Measurements from ENCODE around the gene CACNA1H. TPM values are rescaled to one million over a fixed set of nuclear protein-coding genes. Genes with fewer than 3 reads are reported as not detected.
A peak's percentile ranks its signal among the peaks of the same experiment; 100 is the strongest.

CACNA1H gene
- total RNA-seq, result 14.7 TPM

DNA sequence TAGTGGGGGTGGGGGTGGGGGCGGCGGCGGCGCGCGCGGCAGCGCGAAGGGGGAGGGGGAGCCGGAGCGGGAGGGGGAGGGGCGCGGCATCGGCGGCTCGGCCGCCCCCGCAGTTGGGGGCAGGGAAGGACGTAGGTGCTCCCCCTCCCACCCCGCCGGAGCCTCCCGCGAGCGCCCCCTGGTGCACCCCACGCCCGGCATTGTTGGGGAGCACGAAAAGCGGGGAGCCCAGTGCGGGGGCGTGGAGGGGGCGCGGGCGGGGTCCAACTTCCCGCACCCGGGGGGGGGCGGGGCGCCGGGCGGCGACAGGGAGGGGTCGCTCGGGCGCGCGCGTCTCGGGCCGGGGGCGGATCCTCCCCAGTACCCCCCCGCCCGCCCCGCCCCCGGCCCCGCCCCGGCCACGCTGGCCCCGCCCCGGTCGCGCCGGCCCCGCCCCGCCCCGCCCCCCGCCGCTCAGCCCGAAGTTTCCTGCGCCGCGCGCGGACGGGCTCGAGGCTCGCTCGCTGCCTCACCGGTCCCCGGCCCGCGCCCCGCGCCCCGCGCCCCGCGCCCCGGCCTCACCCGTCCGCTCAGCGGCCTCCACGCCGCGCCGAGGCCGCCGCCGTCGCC lies at the start of gene CACNA1H:
Gene CACNA1H, plus strand, starts transcription at position 456 of the 609 bp plus-strand sequence. CDS start 632 bp downstream, outside the sequence.
- DNase-seq (ENCODE audit: low spot score in 2 of 2) (peak; percentile 82 to 89), FAIRE-seq (no peak)

DNA sequence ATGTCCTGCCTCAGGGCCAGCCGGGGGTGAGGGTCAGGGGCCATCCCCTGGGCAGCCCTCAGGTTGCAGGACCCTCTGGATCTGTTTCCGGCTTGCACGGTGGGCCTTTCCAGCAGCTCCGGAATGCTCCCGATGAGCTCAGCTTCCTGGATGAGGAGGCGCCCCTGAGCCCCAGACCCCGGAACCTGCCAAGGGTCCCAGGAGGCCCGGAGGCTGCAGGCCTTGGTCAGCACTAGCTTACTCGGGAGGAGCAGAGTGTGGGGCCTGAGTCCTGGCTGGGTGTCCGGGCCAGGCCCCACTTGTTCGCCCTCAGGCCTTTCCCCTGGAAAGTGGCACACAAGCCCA lies 49.3 kb upstream of the CACNA1H start:
- no peak for DNase-seq (ENCODE audit: low spot score in 2 of 2)

DNA sequence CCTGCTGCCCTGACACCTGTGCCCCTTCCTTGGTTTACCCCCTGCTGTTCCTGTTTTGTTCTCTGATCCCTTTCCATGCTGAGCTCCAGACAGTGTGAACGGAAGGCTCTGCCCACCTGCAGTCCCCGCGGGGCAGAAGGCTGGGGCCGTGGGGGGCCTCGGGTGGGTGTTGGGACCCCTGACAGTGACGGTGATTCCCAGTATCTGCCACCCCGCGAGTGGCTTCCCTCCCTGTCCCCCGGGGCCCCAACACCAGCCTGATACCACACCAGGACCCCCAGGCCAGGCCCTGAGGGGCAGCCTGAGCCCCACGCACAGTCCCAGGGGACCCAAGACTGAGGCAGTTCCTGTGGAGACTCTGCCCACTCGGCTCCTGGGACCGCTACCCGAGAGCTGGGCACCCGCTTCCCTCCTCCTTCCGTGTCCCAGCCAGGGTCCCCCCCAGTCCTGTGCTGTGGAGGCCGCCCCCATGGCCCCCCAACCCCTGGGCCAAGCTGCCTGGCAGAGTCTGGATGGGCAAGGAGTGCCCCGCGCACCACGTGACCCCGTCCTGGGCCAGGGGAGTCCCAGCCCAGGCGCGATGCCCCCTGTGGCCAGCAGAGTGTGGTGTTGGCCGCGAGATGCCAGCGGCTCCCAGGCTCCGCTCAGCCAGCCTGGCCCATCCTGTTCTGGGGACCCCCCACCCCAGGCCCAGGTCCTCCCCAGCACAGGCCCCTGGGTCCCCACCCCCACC lies 46.9 kb upstream of the CACNA1H start:
- DNase-seq (ENCODE audit: low spot score in 2 of 2), result peak; percentile 92 to 98
- FAIRE-seq, result no peak

More for the DNA sequence above, 49.3 kb upstream of the CACNA1H start:
- FAIRE-seq, result no peak

DNA sequence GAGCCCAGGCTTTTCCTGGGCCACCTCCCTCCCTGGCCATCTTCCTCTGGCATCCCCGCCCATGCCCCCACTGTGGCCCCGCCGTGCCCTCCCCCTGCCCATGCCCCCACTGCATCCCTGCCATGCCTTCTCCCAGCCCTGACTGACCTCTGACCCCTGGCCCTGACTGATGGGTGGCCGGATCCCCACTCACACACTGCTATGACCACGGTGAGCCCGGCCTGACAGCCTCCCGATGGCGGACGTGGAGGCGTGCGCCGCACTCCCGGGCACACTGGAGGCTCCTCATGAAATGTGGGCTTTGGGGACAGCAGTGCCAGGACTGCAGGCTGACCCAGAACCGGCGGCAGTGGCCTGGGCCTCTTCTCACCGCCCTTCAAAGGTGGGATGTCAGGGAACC lies 46.2 kb upstream of the CACNA1H start:
- no peak for FAIRE-seq
- no peak for DNase-seq (ENCODE audit: low spot score in 2 of 2)

DNA sequence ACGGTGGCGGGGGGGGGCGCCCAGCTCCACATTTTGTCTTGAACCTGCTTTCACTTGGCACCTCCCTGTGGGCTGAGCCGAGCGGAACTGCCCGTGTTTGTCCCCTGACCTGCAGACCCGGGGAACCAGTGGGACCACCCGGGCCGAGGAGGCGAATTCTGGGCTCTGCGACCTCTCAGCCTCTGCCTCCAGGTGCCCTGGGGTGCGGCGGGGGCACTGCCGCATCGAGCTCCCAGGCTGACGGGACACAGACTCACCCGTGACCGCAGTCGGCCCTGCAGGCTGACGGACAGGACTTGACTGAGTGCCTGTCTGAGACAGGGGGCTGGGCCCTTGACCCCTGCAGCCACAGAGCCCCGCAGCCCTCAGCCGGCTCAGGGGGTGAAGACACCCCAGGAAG lies 45.8 kb upstream of the CACNA1H start:
- DNase-seq (ENCODE audit: low spot score in 2 of 2) (no peak), FAIRE-seq (no peak)

DNA sequence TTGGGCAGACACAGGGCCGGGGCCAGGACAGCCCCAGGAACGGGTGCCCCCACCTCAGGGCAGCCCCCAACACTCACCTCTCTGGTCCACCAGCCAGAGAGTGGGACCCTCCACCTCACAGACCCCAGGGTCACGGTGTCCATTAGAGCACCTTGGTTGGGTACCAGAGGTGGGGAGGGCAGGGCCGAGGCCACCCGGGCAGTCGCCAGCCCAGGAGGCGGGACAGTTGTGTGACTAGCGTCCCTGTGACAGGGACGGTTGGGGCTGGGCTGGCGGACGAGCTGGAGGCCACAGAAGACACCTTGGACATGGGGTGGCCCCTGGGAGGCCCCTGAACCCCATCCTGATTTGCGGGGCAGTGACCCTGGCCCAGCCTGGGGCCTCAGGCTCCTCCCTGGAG lies 45.2 kb upstream of the CACNA1H start:
- DNase-seq (ENCODE audit: low spot score in 2 of 2), result no peak
- FAIRE-seq, result no peak

DNA sequence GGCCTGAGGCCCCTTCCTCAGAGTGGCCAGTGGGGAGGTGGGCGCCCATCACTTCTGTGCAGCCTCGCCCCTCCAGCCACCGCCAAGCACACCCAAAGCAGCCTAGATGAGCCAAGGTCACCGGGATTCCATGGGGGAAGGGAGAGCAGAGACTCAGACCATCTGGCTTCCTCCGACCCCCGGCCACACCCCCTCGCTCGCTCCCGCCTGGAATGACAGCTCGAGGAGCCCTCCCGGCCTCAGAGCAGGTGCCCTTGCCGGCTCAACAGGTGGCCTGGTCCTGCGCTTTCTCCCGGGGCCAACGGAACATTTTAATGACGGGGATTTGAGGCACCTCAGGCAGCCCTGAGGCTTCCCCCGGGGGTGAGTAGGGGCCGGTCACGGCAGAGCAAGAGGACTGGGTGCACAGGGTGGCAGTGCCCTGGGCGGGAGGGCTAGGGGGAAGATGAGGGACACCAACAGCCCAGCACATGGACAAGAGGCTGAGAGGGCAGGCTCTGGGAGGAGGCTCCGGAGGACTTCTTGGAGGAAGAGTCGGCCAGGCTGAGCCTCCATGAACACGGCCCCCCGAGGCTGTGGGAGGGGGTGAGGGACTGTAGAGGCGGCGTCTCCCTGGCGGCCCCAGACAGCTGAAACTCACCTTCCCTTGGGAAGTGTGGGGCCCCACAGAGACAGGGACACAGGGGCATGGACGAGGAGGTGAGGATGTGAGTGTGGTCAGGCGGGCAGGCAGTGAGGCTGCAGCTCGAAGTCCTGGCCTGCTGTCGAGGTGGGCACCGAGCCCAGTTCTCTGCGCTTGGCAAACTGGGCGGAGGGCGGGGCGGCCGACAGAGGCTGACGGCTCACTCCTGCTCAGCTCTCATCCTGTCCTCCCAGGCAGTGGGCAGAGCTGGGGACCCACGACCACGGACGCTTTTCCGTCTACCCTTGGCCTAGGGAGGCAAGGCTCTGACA lies 44.3 kb upstream of the CACNA1H start:
- DNase-seq (ENCODE audit: low spot score in 2 of 2) (peak in 1 of 2 donors; percentile 72), FAIRE-seq (no peak)

DNA sequence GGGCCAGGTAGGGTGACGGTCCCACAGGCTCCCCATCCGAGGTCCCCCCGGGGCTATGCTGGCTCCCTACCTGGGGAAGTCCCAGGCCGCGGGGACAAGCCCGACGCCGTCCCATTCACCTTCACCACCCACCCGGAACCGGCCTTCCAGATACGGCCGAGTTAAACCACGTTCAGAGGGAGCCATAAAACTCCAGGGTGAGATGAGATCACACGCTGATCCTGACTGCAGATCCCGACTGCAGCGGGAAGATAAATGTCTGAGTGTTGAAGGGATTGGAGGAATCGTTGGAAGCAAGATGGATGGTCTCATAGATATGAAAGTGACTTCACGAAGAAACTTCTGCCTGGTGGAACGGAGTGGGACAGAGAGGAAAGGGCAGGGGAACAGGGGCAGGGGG lies 43.3 kb upstream of the CACNA1H start:
- DNase-seq (ENCODE audit: low spot score in 2 of 2) (no peak), FAIRE-seq (no peak)

DNA sequence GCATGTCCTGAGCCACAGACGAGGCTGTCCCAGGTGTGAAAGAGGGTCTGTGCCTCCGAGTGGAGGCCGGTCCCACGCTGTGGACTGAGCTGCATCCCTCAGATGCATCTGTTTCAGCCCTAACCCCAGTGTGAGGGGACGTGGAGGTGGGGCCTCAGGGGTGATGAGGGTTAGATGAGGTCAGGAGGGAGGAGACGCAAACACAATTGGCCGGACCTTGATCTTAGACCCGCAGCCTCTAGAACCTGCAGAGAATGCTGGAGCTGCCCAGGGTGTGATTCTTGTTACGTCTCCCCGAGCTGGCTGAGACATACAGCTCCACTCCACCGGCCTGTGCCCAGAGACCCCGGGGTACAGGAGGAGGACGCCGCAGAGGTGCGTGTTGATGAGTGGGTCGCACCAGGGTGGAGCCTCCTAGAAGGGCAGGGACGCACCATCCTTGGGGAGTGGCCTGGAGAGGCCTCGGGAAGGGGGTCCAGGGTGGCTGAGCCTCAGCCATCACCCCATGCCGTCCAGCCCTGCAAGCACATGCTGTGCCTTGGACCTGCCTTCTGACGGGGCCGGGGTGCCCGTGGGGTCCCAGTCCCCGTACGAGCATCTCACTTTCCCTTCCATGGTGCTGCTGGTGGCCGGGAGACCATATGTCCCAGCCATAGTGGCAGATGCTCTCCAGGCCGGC lies 40.3 kb upstream of the CACNA1H start:
- no peak for DNase-seq (ENCODE audit: low spot score in 2 of 2)
- FAIRE-seq, result no peak

DNA sequence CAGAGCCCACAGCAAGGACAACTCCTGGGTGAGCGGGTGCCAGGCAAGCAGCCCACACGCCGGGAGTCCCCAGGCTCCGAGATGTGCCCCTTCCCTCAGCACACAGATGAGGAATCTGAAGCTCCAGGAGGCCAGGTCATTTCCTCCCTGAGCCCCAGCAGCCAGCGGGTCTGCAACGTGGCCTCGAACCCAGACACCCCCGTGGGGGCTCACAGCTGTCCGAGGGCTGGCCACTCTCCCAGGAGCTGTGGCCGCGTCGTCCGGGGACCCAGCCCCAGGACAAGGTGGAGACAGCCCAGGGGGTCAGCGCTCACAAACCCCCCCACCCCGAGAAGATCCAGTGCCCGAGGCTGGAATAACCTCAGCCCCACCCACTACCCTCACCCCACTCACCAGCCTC lies 39.4 kb upstream of the CACNA1H start:
- DNase-seq (ENCODE audit: low spot score in 2 of 2), result no peak

DNA sequence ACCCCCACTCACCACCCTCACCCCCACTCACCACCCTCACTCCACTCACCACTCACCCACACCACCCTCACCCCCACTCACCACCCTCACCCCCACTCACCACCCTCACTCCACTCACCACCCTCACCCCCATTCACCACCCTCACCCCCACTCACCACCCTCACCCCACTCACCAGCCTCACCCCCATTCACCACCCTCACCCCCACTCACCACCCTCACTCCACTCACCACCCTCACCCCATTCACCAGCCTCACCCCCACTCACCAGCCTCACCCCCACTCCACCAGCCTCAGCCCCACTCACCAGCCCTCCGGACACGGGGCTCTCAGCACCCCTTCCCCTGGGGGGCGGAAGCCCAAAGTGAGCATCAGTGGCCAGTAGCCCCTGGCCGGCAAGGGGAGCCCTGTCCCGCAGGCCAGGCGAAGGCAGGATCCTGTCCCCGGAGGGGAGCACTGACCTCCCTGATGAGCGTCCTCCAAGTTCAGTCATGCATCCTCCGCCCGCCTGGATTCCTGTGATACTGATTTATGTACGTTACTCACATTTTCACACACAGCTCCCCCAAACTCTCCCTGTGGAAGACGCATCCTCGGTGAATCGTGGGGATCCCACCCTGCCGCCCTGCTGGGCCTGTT lies 38.9 kb upstream of the CACNA1H start:
- FAIRE-seq (no peak), DNase-seq (ENCODE audit: low spot score in 2 of 2) (no peak)

More for the DNA sequence above, 39.4 kb upstream of the CACNA1H start:
- no peak for FAIRE-seq

DNA sequence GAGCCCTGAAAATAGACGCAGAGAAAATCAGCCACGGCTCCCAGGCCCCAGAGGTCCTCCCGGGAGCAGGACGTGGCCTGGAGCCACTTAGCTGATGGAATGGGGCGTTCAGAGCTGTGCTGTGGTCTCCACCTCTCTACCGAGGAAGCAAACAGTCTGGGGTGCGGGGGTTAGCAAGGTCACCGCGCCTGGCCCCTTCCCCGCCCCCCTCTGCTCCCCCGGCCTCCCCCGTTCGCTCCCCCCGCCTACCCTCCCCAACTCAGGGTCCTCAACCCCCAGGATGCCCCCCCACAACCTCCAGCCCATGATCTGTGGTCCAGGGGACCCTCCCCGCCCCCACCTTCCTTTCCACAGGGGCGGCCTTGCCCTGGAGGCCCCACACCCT lies 36.2 kb upstream of the CACNA1H start:
- no peak for DNase-seq (ENCODE audit: low spot score in 2 of 2)
- FAIRE-seq, result no peak

DNA sequence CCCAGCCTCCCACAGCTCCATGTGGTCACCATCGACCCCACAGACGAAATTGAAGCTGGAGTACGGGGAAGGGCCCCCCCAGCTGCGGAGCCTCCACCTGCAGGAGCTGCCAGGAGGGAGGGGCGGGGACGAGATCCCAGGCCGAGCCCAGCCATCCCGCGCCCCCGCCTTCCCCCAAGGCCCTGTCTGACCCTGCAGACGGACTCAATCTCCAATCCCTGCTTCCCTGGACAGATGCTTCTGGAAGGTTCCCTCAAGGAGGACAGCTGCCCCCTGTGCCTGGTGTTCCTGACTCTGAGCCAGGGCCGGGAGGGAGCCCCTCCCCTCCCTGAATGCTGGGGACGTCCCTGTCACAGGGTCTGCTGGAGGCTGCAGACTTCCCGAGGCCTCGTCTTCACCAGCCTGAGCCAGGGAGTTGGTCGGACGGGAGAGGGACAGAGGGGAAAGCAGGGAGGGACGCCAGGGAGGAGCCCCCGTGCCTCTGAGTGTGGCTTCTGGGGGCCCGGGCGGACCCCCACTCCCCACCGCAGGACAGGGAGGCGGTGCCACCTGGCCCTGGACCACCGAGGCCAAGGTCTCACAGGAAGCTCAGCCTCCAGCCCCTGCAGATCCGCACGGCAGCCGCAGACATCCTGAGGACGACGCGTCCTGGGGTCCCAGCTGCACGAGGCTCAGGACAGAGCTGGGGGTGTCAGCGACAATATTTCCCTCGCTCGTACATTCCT lies 35.6 kb upstream of the CACNA1H start:
- FAIRE-seq (no peak), DNase-seq (ENCODE audit: low spot score in 2 of 2) (no peak)

DNA sequence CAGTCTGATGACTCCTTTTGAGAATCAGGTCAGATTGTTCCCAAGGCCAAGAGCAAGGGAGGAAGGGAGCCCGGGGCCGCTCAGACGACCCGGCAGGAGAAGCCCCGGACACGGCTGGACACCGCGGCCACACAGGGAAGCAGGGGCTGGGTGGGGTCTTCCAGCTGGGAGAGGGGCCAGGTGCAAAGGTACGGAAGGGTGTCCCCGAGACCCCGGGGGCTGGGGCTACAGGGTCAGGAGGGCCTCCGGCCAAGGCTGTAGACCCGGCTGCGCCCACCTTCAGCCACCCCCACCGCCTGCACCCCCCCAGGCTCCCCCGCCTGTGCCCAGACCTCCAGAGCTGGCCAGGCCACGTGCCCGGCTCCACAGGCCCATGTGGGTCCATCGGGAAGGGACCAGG lies 35.0 kb upstream of the CACNA1H start:
- no peak for FAIRE-seq

DNA sequence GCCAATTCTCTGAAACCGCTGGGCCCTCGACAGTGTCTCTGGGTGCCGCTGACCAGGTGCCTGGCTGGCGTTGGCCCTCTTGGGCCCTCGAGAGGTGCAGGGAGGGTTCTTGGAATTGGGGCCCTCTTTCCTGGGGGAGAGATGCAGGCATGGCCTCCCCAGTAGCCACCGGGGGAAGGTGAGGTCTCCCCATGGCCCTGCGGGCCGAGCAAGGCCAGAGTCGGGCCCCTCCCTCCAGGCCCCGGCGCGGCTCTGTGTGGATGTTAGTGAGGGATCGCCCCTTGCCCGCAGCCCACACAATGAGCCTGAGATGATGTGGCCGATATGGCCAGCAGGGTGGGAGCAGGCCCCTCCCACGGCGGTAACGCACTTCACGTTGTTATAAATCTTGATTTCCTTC lies 33.8 kb upstream of the CACNA1H start:
- FAIRE-seq (no peak), DNase-seq (ENCODE audit: low spot score in 2 of 2) (no peak)

More for the DNA sequence above, 35.0 kb upstream of the CACNA1H start:
- no peak for DNase-seq (ENCODE audit: low spot score in 2 of 2)

DNA sequence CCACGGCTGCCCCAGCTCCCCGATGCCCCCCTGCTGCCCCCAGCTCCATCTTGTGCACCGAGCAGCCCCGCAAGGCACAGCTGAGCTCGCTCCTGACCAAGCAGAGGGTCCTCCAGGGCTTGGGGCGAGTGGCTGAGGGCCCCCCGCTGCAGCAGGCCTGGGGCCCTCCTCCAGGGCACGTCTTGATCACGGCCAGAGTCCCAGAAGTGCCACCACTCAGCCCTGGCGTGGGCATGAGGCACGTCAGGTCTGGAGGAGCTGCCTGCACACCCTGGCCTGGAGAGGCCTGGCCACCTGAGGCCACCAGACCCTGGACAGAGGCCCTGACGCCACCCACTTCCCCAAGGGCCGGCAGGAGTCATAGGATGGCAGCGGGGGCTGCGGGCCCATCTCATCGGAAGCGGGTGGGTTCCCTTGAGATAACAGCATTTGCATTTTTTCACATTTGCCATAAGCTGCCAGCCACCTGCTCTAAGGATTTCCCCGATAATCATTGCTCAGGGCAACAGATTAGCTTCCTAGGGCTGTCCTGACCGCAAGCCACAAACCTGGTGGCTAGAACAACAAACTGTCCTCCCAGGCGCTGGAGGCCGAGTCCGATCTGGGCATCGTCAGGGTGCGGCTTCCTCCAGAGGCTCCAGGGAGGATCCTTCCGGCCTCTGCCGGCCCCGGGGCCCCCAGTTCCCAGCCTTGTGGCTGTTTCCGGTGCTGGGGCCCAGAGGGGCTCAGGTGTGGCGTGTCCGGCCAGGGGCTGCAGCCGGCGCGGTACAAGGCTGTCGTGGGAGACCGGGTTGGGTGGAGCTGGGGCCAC lies 32.9 kb upstream of the CACNA1H start:
- no peak for FAIRE-seq
- no peak for DNase-seq (ENCODE audit: low spot score in 2 of 2)

DNA sequence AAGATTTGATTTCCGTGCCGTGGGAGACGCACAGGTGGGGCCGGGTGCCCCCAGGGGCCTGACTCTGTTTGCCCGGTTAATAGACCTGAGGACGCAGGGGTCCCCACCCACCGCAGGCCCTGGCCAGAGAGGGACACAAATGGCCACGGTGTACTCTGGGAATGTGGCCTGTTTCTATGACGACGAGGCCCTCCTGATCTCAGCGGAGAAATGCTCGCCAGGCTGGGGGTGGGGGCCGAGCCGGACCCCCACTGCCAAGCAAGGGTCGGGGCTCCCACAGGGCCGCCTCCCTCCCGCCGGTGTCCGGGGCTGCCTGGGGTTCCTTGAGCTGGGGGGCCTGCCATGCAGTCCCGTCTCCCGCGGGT lies 32.3 kb upstream of the CACNA1H start:
- no peak for DNase-seq (ENCODE audit: low spot score in 2 of 2)
- no peak for FAIRE-seq

DNA sequence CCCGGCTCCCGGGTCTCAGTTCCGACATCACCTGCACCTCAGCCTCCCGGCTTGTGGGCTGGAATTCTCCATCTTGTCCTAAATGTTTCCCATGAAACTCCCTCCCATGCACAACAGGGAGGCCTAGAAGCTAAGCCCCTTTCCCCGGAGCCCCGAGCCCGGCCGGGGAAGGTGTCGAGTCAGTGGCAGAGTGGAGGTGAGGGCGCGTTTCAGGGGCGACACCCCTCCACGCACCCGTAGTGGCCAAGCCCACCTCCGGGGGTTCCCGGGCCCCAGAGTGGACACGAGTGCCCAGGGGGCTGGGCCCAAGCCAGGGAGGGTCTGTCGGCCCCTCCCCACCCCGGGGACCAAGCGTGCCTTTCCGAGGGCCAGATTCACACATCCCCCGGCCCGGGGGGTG lies 31.9 kb upstream of the CACNA1H start:
- FAIRE-seq (no peak), DNase-seq (ENCODE audit: low spot score in 2 of 2) (no peak)

All from frontal cortex (tissue), 4 donors.